HL-60 (cell line): ENCODE data around the gene TFAM.

ENCODE experiments used
- DNase-seq, 2 experiments: peaks; one replicate each; pipeline ENCODE4 v3.0.0-alpha.2; 2010 to 2020; ENCODE audit warnings: low read depth in 1 of 2, low spot score in 1 of 2
- H3K27ac ChIP-seq: fragments of 250-450 bp; sonication (Bioruptor Pico); replicated peaks from 2 replicates; pipeline ENCODE4 v1.5.1; 2020; ENCODE audit warnings: mild to moderate bottlenecking, moderate library complexity
- H3K27me3 ChIP-seq: fragments of 250-450 bp; sonication (Bioruptor Pico); 2 replicates; pipeline ENCODE4 v1.5.1; 2021; ENCODE audit warnings: mild to moderate bottlenecking, moderate library complexity; ENCODE audit not compliant: insufficient read depth, poor library complexity, severe bottlenecking
- H3K4me3 ChIP-seq: replicated peaks from 2 replicates; pipeline ENCODE4 v1.5.1; 2011; ENCODE audit warnings: mild to moderate bottlenecking, control low read depth, low read length; ENCODE audit not compliant: insufficient read depth
- CTCF ChIP-seq: IDR thresholded peaks from one replicate; pipeline ENCODE4 v1.5.1; 2011; ENCODE audit warnings: low read length, control low read depth, inconsistent platforms; ENCODE audit not compliant: insufficient read depth
- GABPA ChIP-seq: IDR thresholded peaks from 2 replicates; pipeline ENCODE4 v1.6.1; 2012; ENCODE audit warnings: low read depth
- POLR2AphosphoS5 ChIP-seq: IDR thresholded peaks from 2 replicates; pipeline ENCODE4 v1.6.1; 2012; ENCODE audit warnings: low read depth
- REST ChIP-seq: IDR thresholded peaks from 2 replicates; pipeline ENCODE4 v1.6.1; 2012; ENCODE audit warnings: low read depth; ENCODE audit not compliant: insufficient replicate concordance
- SPI1 ChIP-seq: IDR thresholded peaks from 2 replicates; pipeline ENCODE4 v1.6.1; 2012; ENCODE audit warnings: low read depth, mild to moderate bottlenecking, borderline replicate concordance

The TFAM gene

GRCh38 chr10:58394471-58394870 lies 9.3 kb downstream of the TFAM start:
- Histone ChIP-seq H3K27ac (no peak overlapping the region), H3K4me3 (no peak overlapping the region), H3K27me3 (no peaks in the 10 kb centered on the region)
- TF ChIP-seq REST (no peak), CTCF (no peak), POLR2AphosphoS5 (no peak), GABPA (no peak), SPI1 (no peak)
- no peak for DNase-seq

GRCh38 chr10:58396057-58396456 lies 10.8 kb downstream of the TFAM start:
- TF ChIP-seq GABPA (no peak), SPI1 (no peak), REST (no peak), CTCF (no peak), POLR2AphosphoS5 (no peak)

GRCh38 chr10:58397830-58398229 lies 12.6 kb downstream of the TFAM start:
- H3K27ac ChIP-seq: no peak overlapping the region
- no peak for DNase-seq
- no peak overlapping the region for H3K4me3 ChIP-seq
- no peaks in the 10 kb centered on the region for H3K27me3 ChIP-seq
- no peak for TF ChIP-seq SPI1
- no peak for TF ChIP-seq REST
- TF ChIP-seq CTCF: no peak
- TF ChIP-seq GABPA: no peak
- no peak for TF ChIP-seq POLR2AphosphoS5

More at GRCh38 chr10:58396057-58396456, 10.8 kb downstream of the TFAM start:
- no peak for DNase-seq
- H3K4me3 ChIP-seq: no peak overlapping the region
- no peaks in the 10 kb centered on the region for H3K27me3 ChIP-seq
- H3K27ac ChIP-seq: no peak overlapping the region
